ENCODE data around the gene HPN.

- TF ChIP-seq CTCF (IDR thresholded peaks at IDR 0.05) (no peak), EZH2 (IDR thresholded peaks at IDR 0.05) (no peak)
Measured at GRCh38 chr19:35110974-35111373, 69.5 kb downstream of the HPN start.

All from neural progenitor cell (in vitro differentiated cells).